ENCODE results near the gene TIMM13. TPM values are rescaled to one million over a fixed set of nuclear protein-coding genes. Genes with fewer than 3 reads are reported as not detected.

The TIMM13 gene
- total RNA-seq, 1 experiment from 2014 or later, result 30.7 TPM

DNA sequence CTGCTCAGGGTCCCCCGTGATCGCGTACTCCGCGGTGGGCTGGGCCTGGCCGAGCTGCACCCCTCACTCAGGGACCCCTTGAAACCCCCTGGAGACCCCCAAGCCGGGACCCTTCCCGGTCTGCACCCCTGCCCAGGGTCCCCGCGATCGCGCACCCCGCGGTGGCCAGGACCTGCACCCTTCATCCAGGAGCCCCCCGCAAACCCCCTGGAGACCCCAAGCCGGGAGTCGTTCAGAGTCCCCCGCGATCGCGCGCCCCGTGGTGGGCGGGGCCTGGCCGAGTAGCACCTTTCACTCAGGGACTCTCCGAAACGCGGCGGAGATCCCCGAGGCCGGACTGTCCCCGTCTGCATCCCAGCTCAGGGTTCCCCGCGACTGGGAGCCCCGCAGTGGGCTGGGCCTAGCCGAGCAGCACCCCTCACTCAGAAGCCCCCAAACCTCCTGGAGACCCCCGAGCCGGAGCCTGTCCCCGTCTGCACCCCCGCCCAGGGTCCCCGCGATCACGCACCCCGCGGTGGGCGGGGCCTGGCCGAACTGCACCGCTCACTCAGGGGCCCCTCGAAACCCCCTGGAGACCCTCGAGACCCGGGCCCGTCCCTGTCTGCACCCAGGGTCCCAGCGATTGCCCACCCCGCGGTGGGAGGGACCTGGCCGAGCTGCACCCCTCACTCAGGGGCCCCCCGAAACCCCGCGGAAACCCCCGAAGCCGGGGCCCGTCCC is 28.6 kb upstream of the TIMM13 start:
- DNase-seq (ENCODE audit: extremely low read depth, low read depth), result no peak

DNA sequence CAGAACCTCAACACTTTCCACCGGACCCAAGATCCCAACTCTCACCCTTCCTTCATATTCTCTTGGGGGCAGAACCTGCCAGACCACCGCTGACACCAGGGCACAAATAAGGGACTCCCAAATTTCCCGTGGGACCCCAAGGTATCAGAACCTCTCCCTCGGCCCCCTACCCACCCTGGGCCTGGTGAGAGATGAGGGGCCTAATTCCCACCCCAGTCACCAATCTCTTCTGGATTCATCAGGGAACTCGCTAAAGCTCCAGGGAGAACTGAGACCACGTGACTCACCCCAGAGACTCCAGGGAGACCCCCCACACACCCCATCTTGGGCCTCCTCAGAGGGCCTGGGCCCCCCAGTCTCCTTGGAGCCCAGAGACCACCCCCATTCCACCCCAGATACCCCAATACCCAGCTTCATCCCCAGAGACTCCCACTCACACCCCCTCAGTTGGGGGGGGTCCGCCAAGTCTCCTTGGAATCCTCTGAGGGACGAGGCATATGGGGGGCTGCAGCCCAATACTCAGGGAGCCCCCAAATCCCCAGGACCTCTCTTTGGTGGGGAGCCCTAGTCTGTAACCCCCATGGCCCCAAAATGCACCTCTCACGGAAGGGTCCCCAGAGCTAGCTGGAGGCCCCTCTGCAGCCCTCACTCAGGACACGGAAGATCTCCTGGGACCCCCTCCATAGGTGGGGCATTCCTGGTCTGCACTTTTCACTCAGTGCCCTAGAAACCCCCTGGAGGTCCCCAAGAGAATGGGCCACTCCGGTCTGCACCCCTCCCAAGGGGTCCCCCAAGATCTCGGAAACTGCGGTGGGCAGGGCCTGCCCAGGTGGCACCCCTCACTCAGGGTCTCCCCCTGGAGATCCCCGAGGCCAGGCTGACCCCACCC is 27.8 kb upstream of the TIMM13 start:
- DNase-seq (ENCODE audit: extremely low read depth, low read depth), result no peak

DNA sequence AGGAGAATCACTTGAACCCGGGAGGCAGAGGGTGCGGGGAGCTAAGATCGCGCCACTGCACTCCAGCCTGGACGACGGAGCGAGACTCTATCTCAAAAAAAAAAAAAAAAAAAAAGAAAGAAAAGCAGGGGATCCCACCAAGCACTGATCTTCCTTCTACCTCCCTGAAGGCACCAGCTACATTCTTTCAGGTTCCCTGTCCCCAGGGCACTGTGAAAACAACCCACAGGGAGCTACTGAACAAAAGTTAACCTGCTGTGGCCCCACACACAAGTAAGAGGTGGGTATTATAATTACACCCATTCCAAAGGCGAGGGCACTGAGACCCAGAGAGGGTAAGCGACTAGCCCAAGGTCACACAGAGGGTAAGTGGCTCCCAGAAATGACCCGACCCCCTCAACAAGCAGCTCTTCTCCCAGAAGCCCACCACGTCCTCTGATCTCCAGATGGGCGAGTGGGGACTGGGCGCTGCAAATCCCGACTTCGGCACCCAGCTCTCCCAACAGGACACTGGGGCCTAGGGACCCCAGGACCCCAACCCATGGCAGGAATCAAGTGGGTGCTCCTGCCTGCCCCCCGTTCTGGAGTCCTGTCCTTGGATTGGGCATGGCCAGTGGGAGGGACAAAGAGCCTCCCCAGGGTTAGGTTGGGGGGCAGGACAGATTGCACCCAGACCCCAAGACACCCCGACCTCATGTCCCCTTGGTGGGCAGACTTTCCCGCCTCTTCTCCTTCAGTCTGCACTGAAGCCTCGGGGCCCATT is 27.0 kb upstream of the TIMM13 start:
- no peak for DNase-seq (ENCODE audit: extremely low read depth, low read depth)

DNA sequence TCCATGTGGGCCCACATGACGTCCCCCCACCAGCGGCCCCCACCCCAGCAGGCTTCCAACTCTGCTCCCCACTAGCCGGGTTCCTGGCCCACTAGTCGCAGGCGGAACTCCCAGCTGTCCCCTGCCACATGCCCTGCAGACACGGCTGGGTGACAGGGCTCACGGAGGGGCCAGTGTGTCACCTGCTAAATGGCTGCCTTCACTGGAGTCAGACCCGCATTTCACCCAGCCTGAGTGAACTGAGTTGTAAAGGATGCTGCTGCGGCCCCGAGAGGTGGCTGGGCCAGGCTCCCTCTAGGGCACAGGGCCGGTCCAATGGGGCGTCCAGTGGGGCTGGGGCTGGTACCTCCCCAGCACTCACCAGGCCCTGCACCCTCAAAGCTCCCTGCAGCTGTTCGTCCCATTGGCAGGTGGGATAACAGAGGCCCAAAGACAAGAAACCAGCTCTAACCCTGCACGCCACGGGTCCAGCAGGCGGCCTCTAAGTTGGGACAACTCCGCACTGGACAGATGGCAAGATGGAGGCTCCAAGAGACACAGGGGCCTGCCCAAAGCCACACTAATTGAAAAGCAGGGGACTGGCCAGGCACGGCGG is 26.1 kb upstream of the TIMM13 start:
- DNase-seq (ENCODE audit: extremely low read depth, low read depth), result no peak

DNA sequence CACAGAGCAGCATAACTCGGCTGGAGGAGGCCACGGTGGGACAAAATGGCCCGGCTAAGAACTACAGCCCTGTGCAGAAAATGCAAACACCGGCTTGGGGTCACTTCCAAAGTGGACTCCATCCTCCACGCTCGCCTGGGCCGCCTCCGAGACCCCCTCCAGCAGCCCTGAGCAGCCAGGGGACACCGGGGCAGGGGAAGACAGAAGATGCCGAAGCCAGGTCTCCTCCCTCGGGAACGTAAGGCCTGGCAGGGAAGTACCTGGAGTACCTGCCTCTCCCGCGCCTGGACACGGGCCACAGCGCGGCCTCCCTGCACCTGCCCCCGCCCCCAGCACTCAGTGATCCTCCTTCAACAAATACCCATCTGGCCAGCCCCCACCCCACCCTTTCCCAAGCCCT is 24.4 kb upstream of the TIMM13 start:
- no peak for DNase-seq (ENCODE audit: extremely low read depth, low read depth)

DNA sequence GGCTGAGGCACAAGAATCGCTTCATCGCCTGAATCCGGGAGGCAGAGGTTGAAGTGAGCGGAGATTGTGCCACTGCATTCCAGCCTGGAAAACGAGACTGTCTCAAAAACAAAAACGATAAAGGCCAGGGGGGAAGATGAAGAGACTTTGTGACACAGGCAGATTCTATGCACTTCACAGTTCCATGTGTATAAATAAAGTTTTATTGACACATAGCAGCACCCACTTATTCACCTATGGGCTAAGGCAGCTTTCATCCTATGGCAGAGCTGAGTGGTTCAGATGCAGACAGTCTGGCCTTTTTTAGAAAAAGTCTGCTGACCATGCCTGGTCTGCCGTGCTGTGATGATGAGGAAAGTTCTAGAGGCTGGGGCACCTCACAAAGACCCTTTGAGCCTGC is 23.8 kb upstream of the TIMM13 start:
- DNase-seq (ENCODE audit: extremely low read depth, low read depth), result no peak

DNA sequence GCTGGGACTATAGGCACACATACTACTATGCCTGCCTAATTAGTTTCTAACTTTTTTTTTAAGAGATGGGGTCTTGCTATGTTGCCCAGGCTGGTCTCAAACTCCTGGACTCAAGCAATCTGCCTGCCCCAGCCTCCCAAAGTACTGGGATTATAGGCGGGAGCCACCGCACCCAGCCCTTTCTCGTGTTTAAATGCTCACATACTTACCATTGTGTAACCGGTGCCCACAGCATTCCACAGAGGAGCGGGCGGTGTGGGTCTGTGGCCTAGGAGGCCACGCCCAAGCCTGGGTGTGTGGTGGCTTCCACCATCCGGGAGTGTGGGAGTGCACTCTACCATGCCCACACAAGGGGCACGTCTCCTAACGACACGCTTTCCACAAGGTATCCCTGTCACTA is 21.6 kb upstream of the TIMM13 start:
- DNase-seq (ENCODE audit: extremely low read depth, low read depth), result no peak

DNA sequence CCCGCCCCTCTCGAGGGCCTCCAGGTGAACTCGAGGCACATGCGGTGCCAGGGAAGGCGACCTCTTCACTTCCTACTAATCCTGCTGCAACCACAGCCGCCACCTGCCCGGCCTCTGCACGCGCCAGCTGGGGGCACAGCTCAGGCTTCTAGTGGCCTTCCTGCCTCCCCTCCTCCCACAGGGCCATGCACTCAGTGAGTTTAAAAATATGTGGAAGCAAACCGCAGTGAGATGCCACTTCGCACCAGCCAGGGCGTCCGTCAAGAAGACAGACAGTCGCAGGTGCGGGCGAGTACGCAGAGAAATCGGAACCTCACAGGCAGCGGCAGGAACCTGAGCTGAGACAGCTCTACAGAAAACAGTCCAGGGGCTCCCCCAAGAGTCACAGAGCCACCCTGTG is 19.0 kb upstream of the TIMM13 start:
- no peak for DNase-seq (ENCODE audit: extremely low read depth, low read depth)

DNA sequence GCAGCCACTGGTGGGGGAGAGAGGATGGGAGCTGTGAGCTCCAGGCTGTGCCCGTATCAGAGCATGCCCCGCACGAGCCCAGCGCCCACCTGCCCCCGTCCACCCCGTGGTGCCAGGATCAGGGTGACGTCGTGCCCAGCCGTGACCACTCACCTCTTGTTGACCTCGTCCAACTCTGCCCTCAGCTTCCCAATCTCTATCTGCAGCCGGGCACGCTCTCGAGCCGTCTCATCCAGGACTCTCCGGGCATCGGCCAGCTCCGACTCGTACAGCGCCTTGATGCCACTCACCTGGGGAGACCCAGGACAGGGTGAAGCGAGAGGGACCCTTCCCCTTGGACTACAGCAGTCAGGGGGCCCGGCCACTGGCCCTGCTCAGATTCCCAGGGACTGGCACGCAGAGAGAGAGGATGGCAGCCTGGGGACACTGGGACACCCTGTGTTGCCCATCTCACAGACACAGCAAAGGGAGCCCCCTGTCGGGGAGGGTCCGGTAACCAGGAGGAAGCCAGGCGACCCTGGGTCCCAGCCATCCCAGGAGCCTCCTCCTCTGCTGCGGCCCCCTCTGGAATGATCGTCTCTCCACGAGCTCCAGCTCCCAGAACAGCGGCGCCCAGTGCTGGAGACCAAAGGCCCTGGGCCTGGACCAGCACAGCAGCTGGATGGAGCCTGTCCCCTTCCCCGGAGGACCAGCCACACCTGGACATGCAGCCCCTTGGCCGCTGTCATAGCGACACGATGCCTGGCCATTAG is 17.0 kb upstream of the TIMM13 start:
- no peak for DNase-seq (ENCODE audit: extremely low read depth, low read depth)

DNA sequence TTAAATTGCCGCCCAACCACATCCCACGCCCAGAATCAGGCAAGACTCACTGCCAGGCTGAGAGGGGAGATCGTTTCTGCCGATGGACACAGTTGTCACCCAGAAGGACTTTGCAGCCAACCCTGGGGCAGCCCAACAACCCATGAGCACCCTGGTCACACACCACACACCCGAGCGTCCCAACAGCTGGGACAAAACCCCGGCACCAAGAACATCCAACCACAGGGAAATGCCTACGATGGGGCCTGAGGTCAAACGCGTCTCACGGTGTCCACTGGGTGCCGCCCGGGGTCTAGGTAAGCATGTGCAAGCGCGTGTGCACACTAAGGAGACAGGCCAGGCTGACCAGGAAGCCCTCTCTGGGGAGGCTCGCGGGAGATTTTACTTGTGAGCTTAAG is 16.4 kb upstream of the TIMM13 start:
- DNase-seq (ENCODE audit: extremely low read depth, low read depth), result no peak

DNA sequence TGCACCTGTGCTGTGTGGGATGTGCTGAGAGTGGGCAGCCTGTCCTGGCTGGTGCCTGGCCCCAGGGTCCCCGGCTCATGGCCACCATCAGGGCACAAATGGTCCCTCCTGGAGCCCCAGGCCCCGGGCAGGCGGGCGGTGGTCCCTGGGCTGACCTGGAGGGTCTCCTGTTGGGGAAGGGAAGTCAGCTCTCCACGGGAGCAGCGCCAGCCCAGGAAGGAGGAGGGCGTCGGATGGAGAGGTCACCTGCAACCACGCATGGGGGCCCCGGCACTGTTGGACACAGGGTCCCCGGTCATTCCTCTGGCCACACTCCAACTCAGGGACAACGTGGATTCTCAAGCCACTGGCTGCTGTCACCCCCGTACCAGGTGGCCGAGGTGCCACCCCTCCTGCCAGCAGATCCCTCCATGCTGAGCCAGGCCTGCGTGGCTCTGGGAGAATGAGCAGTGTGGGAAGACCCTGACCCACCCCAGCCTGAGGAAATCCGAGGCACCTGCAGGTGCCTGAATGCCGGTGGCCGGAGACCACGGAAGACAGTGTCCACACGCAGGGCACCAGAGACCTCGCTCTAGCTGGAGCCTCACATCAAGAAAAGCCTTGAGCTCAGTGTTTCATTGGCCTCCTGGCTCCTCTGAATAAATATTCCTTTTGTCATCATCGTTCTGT is 15.9 kb upstream of the TIMM13 start:
- DNase-seq (ENCODE audit: extremely low read depth, low read depth), result no peak

DNA sequence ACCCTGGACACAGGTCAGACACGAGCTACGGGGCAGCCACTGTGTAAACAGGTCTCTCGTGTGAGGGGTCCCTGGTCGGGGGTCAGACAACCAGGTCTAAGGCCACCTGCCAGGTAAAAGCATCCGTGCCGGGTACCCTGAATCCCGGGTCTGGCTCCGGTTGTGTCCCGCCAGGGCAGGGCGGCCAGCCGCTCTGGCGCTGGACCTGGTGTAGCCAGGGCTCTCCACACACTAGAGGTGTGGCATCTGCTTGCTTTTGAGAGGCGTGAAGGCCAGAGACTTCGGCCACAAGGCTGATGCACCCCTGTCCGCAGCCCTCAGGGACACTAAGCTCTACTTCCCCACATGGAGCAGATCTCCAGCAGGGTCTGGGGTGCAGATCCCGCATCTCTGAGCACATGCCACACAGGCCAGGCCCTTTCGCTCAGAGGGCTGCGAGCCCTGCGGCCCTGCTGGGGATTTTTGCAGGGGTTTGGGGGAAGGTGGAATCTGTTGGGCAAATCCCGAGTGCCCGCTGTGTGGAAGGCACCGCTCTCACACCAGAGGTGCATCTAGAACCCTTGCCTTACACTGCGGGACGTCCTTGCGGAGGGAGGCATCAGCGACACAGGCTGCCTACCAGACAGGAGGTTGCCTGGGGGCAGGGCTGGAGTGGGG is 13.8 kb upstream of the TIMM13 start:
- DNase-seq (ENCODE audit: extremely low read depth, low read depth), result no peak

DNA sequence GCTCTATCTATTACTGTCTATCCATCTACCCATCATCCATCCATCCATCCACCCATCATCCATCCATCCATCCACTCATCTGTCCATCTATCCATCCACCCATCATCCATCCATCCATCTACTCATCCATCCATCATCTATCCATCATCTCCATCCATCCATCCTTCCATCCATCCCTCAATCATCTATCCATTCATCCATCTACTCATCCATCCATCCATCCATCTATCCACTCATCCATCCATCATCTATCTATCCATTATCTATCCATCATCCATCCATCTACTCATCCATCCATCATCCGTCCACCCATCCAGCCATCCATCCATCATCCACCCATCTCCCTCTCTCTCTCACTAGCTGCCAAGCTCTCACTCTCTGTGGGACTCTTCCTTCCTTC is 13.1 kb upstream of the TIMM13 start:
- DNase-seq (ENCODE audit: extremely low read depth, low read depth), result no peak

DNA sequence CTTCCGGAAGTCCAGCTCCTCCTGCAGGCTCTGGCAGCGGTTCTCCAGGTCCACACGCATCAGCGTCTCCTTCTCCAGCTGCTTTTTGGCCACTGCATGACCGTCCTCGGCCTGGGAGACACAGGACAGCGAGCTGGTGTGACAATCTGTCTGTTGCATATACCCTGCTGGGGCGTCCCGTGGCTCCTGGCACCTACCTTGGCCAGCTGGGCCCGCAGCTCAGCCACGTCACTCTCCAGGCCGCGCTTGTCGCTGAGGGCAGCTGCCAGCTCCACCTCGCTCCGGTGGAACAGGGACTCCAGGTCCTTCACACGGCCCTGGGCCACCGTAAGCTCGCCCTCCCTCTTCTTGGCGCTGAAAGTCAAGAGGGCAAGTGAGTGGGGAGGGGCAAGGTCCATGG is 10.8 kb upstream of the TIMM13 start:
- DNase-seq (ENCODE audit: extremely low read depth, low read depth), result no peak

DNA sequence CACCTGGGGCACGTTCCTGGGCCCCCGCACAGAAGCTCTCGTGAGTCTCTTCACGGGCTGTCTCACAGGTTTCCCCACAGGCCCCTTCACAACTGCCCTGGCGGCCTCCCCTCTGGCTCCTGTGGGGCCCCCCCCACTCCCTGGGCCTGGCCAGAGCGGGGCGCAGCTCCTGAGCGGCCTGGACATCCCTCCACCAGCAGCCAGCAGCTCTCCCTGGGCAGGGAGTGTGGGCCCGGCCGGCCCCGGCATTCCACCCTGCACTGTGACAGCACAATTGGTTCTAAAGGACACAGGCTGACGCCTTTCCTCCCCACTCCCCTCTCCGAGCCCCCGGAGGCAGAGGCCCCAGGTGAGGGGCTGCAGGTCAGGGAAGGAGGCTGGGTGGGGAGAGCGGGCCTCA is 9.5 kb upstream of the TIMM13 start:
- no peak for DNase-seq (ENCODE audit: extremely low read depth, low read depth)

DNA sequence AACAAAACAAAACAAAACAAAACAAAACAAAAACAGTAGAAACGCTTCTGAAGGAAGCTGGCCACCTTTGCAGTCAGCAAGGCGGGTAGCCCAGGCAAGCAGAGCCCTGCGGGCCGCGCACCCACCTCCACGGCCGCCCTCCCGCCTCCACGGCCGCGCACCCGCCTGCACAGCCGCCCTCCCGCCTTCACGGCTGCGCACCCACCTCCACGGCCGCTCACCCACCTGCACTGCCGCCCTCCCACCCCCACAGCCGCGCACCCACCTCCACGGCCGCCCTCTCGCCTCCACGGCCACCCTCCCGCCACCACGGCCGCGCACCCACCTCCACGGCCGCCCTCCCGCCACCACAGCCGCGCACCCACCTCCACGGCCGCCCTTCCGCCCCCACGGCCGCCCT is 9.0 kb upstream of the TIMM13 start:
- DNase-seq (ENCODE audit: extremely low read depth, low read depth), result no peak

DNA sequence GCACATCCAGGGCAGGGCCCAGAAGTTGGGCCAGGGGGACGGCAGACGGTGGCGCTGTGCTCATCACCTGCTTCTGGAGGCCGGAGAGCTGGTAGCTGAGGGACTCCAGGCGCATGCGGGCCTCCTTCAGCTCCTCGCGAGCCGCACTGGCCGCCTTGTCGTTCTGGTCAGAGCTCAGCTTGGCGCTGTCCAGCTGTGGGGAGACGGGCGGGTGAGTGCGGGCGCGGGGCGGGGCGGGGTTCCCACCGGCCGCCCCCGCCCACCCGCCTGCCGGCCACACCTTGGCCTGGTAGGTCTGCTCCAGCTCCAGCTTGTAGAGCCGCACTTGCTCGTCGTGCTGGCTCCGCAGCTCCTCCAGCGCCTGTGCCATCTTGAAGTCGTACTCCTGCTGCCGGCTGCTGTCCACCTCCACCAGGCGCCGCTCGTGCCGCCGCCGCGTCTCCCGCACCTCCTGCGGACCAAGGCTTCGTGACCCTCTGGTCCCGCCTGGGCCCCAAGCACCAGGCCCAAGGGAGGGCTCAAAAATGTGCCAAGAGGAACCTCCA is 7.4 kb upstream of the TIMM13 start:
- no peak for DNase-seq (ENCODE audit: extremely low read depth, low read depth)

DNA sequence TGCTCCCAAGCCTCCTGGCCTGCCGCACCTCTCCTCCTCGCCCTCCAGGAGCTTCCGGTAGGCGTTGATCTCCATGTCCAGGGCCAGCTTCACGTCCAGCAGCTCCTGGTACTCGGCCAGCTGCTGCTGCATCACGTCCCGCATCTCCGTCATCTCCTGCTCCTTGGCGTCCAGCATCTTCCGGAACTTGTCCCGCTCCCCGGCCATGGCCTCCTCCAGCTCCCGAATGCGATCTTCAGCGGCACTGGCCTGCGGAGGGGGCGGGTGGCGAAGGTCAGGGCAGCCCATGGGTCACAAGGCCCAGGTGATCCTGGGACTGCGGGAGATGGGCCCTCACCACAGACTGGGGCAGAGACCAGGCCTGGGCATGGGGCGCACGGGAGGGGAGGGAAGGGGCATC is 6.9 kb upstream of the TIMM13 start:
- DNase-seq (ENCODE audit: extremely low read depth, low read depth), result no peak

DNA sequence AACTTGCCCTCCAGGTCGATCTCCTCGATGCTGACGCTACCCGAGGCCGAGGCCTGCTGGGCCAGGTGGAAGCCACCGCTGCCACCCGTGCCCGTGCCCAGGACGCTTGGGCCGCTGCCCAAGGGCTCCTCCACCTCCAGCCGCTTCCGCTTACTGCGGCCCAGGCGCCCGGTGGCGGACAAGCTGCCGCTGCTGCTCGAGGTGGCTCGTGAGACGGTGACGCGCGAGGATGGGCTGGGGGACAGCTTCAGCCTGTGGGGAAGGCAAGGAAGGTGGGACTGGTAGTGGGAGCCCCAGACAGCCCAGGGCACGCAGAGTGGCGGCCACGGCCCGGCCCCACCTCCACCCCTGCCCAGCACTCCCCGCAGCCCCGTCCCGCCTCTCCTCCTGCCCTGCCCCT is 6.5 kb upstream of the TIMM13 start:
- no peak for DNase-seq (ENCODE audit: extremely low read depth, low read depth)
